Esophagus muscularis mucosa (tissue), 4 donors: ENCODE data around the gene CDK19.

ENCODE experiments used
- EP300 ChIP-seq: sonication (generic); formaldehyde crosslinking; IDR thresholded peaks from one replicate; pipeline ENCODE4 v1.6.1; 2017; ENCODE audit warnings: antibody characterized with exemption
- POLR2A ChIP-seq: fragments of 450-650 bp; IDR thresholded peaks from one replicate; pipeline ENCODE4 v1.6.1; 2017; ENCODE audit warnings: antibody characterized with exemption, moderate library complexity, mild to moderate bottlenecking, low read depth
- POLR2AphosphoS5 ChIP-seq, 2 donors: sonication (generic); formaldehyde crosslinking; IDR thresholded peaks; one replicate each; pipeline ENCODE4 v1.6.1; 2017; ENCODE audit warnings: antibody characterized with exemption in 2 of 2
- TF ChIP-seq, protein P1 (sequence below), 3 experiments: fragments of 200-600 bp in 2 of 3; fragments of 450-650 bp in 1 of 3; sonication (generic) in 2 of 3; IDR thresholded peaks; one replicate each; pipeline ENCODE4 v1.5.1; 2017 to 2019; ENCODE audit warnings: antibody characterized with exemption in 3 of 3, mild to moderate bottlenecking in 2 of 3, moderate library complexity in 1 of 3

DNA sequence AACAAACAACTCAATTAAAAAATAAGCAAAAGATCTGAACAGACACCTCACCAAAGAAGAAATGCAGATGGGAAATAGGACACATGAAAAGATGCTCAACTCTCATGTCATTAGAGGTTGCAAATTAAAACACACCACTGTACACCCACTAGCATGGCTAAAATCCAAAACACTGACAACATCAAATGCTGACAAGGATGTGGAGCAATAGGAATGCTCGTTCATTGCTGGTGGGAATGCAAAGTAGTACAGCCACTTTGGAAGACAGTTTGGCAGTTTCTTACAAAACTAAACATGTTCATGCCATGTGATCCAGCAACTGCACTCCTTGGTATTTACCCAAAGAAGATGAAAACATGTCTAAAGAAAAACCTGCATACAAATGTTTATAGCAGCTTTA, 47.2 kb downstream of the CDK19 start:
- TF ChIP-seq, protein P1, sequence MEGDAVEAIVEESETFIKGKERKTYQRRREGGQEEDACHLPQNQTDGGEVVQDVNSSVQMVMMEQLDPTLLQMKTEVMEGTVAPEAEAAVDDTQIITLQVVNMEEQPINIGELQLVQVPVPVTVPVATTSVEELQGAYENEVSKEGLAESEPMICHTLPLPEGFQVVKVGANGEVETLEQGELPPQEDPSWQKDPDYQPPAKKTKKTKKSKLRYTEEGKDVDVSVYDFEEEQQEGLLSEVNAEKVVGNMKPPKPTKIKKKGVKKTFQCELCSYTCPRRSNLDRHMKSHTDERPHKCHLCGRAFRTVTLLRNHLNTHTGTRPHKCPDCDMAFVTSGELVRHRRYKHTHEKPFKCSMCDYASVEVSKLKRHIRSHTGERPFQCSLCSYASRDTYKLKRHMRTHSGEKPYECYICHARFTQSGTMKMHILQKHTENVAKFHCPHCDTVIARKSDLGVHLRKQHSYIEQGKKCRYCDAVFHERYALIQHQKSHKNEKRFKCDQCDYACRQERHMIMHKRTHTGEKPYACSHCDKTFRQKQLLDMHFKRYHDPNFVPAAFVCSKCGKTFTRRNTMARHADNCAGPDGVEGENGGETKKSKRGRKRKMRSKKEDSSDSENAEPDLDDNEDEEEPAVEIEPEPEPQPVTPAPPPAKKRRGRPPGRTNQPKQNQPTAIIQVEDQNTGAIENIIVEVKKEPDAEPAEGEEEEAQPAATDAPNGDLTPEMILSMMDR (IDR thresholded peaks at IDR 0.05): no peak
- TF ChIP-seq POLR2A: no peak
- no peak for TF ChIP-seq POLR2AphosphoS5 (IDR thresholded peaks at IDR 0.05)
- TF ChIP-seq EP300: no peak
